H9 (cell line): ENCODE data around the gene RNF145. TPM values are rescaled to one million over a fixed set of nuclear protein-coding genes. Genes with fewer than 3 reads are reported as not detected.

Experiments
- DNase-seq: peaks from one replicate; pipeline ENCODE4 v3.0.0-alpha.2; 2017
- H2AFZ ChIP-seq: one replicate; pipeline ENCODE4 v1.6.1; 2013; ENCODE audit warnings: mild to moderate bottlenecking, low read length, control low read depth, moderate library complexity
- H2AK5ac ChIP-seq: 2 replicates; pipeline ENCODE4 v1.6.1; 2013; ENCODE audit warnings: low read length, control low read depth, mixed read lengths; ENCODE audit not compliant: insufficient read length
- H2BK120ac ChIP-seq: one replicate; pipeline ENCODE4 v1.6.1; 2013; ENCODE audit warnings: low read depth, mild to moderate bottlenecking, low read length, control low read depth, inconsistent platforms; ENCODE audit not compliant: poor library complexity, severe bottlenecking
- H2BK12ac ChIP-seq: 2 replicates; pipeline ENCODE4 v1.6.1; 2013; ENCODE audit warnings: low read length, control low read depth, mixed read lengths, low read depth; ENCODE audit not compliant: insufficient read length
- H2BK15ac ChIP-seq: 2 replicates; pipeline ENCODE4 v1.6.1; 2013; ENCODE audit warnings: low read depth, low read length, control low read depth
- H2BK20ac ChIP-seq: one replicate; pipeline ENCODE4 v1.6.1; 2013; ENCODE audit warnings: low read depth, mild to moderate bottlenecking, low read length, control low read depth, inconsistent platforms; ENCODE audit not compliant: poor library complexity, severe bottlenecking
- H2BK5ac ChIP-seq: 2 replicates; pipeline ENCODE4 v1.6.1; 2013; ENCODE audit warnings: low read length, control low read depth, mixed read lengths; ENCODE audit not compliant: insufficient read length
- H3K14ac ChIP-seq: 2 replicates; pipeline ENCODE4 v1.6.1; 2013; ENCODE audit warnings: low read length, control low read depth; ENCODE audit not compliant: insufficient read depth
- H3K18ac ChIP-seq: 2 replicates; pipeline ENCODE4 v1.6.1; 2013; ENCODE audit warnings: low read depth, mild to moderate bottlenecking, mixed read lengths, low read length, control low read depth; ENCODE audit not compliant: insufficient read length
- H3K23ac ChIP-seq: 2 replicates; pipeline ENCODE4 v1.6.1; 2013; ENCODE audit warnings: low read length, control low read depth, mixed read lengths, low read depth; ENCODE audit not compliant: insufficient read length
- H3K23me2 ChIP-seq: 2 replicates; pipeline ENCODE4 v1.6.1; 2013; ENCODE audit warnings: low read depth, mild to moderate bottlenecking, mixed read lengths, low read length, control low read depth; ENCODE audit not compliant: insufficient read length, poor library complexity, severe bottlenecking
- H3K27ac ChIP-seq: 2 replicates; pipeline ENCODE4 v1.5.1; 2013; ENCODE audit warnings: low read length, control low read depth, mixed read lengths, low read depth; ENCODE audit not compliant: insufficient read length
- H3K27me3 ChIP-seq: 2 replicates; pipeline ENCODE4 v1.6.1; 2013; ENCODE audit warnings: low read length, control low read depth, inconsistent platforms; ENCODE audit not compliant: insufficient read depth
- H3K4ac ChIP-seq: 2 replicates; pipeline ENCODE4 v1.6.1; 2013; ENCODE audit warnings: low read depth, mild to moderate bottlenecking, control low read depth, inconsistent platforms, low read length, moderate library complexity
- H3K4me1 ChIP-seq: 2 replicates; pipeline ENCODE4 v1.6.1; 2013; ENCODE audit warnings: low read length, control low read depth, inconsistent platforms; ENCODE audit not compliant: insufficient read depth
- H3K4me2 ChIP-seq: 2 replicates; pipeline ENCODE4 v1.6.1; 2013; ENCODE audit warnings: low read length, control low read depth, mixed read lengths; ENCODE audit not compliant: insufficient read length, insufficient read depth
- H3K56ac ChIP-seq: 2 replicates; pipeline ENCODE4 v1.6.1; 2013; ENCODE audit warnings: low read depth, mild to moderate bottlenecking, mixed read lengths, low read length, control low read depth; ENCODE audit not compliant: insufficient read length
- H3K79me1 ChIP-seq: 2 replicates; pipeline ENCODE4 v1.6.1; 2013; ENCODE audit warnings: low read depth, mild to moderate bottlenecking, moderate library complexity, low read length, control low read depth, inconsistent platforms; ENCODE audit not compliant: insufficient read depth, poor library complexity, severe bottlenecking
- H3K79me2 ChIP-seq: 2 replicates; pipeline ENCODE4 v1.6.1; 2013; ENCODE audit warnings: low read length, control low read depth, inconsistent platforms; ENCODE audit not compliant: insufficient read depth
- H3K9ac ChIP-seq: 2 replicates; pipeline ENCODE4 v1.6.1; 2013; ENCODE audit warnings: low read length, control low read depth, mixed read lengths; ENCODE audit not compliant: insufficient read length; ENCODE audit errors: extremely low read depth
- H3K9me3 ChIP-seq: one replicate; pipeline ENCODE4 v1.6.1; 2013; ENCODE audit warnings: low read depth, low read length, inconsistent platforms; ENCODE audit not compliant: control insufficient read depth
- H3T11ph ChIP-seq: one replicate; pipeline ENCODE4 v1.6.1; 2013; ENCODE audit warnings: mild to moderate bottlenecking, low read length, control low read depth, inconsistent platforms
- H4K20me1 ChIP-seq: one replicate; pipeline ENCODE4 v1.6.1; 2013; ENCODE audit not compliant: control insufficient read depth, insufficient read length, insufficient read depth
- H4K5ac ChIP-seq: 2 replicates; pipeline ENCODE4 v1.6.1; 2013; ENCODE audit warnings: low read depth, mild to moderate bottlenecking, mixed read lengths, low read length, control low read depth; ENCODE audit not compliant: insufficient read length
- H4K8ac ChIP-seq: replicated peaks from 2 replicates; pipeline ENCODE4 v1.6.1; 2013; ENCODE audit warnings: low read length, control low read depth, mixed read lengths, low read depth; ENCODE audit not compliant: insufficient read length
- H4K91ac ChIP-seq: 2 replicates; pipeline ENCODE4 v1.6.1; 2013; ENCODE audit warnings: low read depth, mild to moderate bottlenecking, moderate library complexity, mixed read lengths, low read length, control low read depth; ENCODE audit not compliant: insufficient read length
- H3K27ac Mint-ChIP-seq, 3 experiments: 2 replicates in 2 of 3; 3 replicates in 1 of 3; pipeline ENCODE4 v1.8.0; 2020 to 2021; ENCODE audit warnings: mixed read lengths in 3 of 3, mild to moderate bottlenecking in 1 of 3, moderate library complexity in 1 of 3
- H3K27me3 Mint-ChIP-seq: 2 replicates; pipeline ENCODE4 v1.8.0; 2021; ENCODE audit warnings: low read depth, mild to moderate bottlenecking, moderate library complexity, mixed read lengths
- H3K36me3 Mint-ChIP-seq, 3 experiments: 2 replicates in 2 of 3; 3 replicates in 1 of 3; pipeline ENCODE4 v1.8.0; 2020 to 2021; ENCODE audit warnings: low read depth in 3 of 3, mixed read lengths in 3 of 3; ENCODE audit not compliant: insufficient read depth in 1 of 3
- H3K4me1 Mint-ChIP-seq, 2 experiments: 2 replicates each; pipeline ENCODE4 v1.8.0; 2020; ENCODE audit warnings: mixed read lengths in 2 of 2
- H3K4me3 Mint-ChIP-seq, 2 experiments: 2 replicates in 1 of 2; 3 replicates in 1 of 2; pipeline ENCODE4 v1.8.0; 2020 to 2021; ENCODE audit warnings: mild to moderate bottlenecking in 2 of 2, mixed read lengths in 2 of 2, moderate library complexity in 1 of 2
- H3K9me3 Mint-ChIP-seq, 2 experiments: 2 replicates in 1 of 2; 3 replicates in 1 of 2; pipeline ENCODE4 v1.8.0; 2020; ENCODE audit warnings: mild to moderate bottlenecking in 2 of 2, mixed read lengths in 2 of 2, moderate library complexity in 1 of 2
- WGBS: extraction: QIAGEN DNeasy Blood & Tissue Kit; methylation state at CpG from one replicate; pipeline ENCODE4 v1.1.7; 2013; ENCODE audit warnings: missing lambda C conversion rate, low lambda C conversion rate, mixed read lengths; ENCODE audit not compliant: insufficient read length; ENCODE audit errors: extremely low coverage; 5-methylcytosine and 5-hydroxymethylcytosine counted together
- total RNA-seq: library from RNA; stranded (reverse); gene quantifications from 2 replicates; pipeline ENCODE4 v1.2.1, GENCODE V29; 2021
- TF ChIP-seq, protein P1 (sequence below): fragments of 200-600 bp; sonication (generic); conservative IDR thresholded peaks from 3 replicates; pipeline ENCODE4 v1.8.0; 2021; ENCODE audit warnings: antibody characterized with exemption, mild to moderate bottlenecking

Gene RNF145
- total RNA-seq, 1 experiment from 2014 or later: 59.1 TPM

DNA sequence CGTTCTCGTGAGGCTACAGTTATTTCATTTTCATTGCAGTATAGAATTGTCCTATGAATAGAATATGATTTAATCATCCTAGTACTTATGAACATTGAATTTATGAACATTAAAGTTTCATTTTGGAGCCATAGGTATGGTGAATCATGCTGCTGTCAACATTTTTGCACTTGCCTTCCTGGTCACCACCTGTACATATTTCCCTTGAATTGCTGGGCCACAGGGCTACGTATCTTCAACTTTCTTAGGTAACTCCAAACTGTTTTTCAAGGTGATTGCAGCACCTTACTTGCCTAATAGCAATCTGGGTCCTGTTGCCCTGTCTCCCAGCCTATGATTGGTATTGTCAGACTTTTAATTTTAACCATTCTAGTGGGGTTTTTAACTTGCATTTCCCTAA is 6.5 kb upstream of the RNF145 start:
- H2BK5ac ChIP-seq: no peak overlapping the region
- H3K9ac ChIP-seq: no peak overlapping the region
- H2AK5ac ChIP-seq: no peak overlapping the region
- no peaks in the 10 kb centered on the region for H3K23me2 ChIP-seq
- H3K4me1 Mint-ChIP-seq: peaks cover 0 to 4% of the 10 kb centered on the region in 2 experiments; a peak in 3 of 4 replicates
- H3K4me1 ChIP-seq: peaks cover 2% of the 10 kb centered on the region; the same call in 1 of the 2 replicates
- H3K9me3 ChIP-seq: no peaks in the 10 kb centered on the region
- no peak overlapping the region for H3K4me2 ChIP-seq
- peaks cover 23% of the 10 kb centered on the region for H3K27me3 Mint-ChIP-seq
- H3K18ac ChIP-seq: no peak overlapping the region
- no peak overlapping the region for H2BK120ac ChIP-seq
- no peak overlapping the region for H4K91ac ChIP-seq
- no peak overlapping the region for H3K14ac ChIP-seq
- H2AFZ ChIP-seq: no peak overlapping the region
- no peak overlapping the region for H2BK12ac ChIP-seq
- no peak for DNase-seq
- no CpG with 5 or more reads among the region's 3 CpGs for WGBS
- H2BK20ac ChIP-seq: no peak overlapping the region
- TF ChIP-seq, protein P1, sequence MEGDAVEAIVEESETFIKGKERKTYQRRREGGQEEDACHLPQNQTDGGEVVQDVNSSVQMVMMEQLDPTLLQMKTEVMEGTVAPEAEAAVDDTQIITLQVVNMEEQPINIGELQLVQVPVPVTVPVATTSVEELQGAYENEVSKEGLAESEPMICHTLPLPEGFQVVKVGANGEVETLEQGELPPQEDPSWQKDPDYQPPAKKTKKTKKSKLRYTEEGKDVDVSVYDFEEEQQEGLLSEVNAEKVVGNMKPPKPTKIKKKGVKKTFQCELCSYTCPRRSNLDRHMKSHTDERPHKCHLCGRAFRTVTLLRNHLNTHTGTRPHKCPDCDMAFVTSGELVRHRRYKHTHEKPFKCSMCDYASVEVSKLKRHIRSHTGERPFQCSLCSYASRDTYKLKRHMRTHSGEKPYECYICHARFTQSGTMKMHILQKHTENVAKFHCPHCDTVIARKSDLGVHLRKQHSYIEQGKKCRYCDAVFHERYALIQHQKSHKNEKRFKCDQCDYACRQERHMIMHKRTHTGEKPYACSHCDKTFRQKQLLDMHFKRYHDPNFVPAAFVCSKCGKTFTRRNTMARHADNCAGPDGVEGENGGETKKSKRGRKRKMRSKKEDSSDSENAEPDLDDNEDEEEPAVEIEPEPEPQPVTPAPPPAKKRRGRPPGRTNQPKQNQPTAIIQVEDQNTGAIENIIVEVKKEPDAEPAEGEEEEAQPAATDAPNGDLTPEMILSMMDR: no peak
- H3K36me3 Mint-ChIP-seq: no peaks in the 10 kb centered on the region; a peak in 1 of 7 replicates
- no peak overlapping the region for H4K5ac ChIP-seq
- no peak overlapping the region for H2BK15ac ChIP-seq
- no peak overlapping the region for H3K4me3 Mint-ChIP-seq
- no peaks in the 10 kb centered on the region; a peak in 1 of 5 replicates for H3K9me3 Mint-ChIP-seq
- H3K79me1 ChIP-seq: no peaks in the 10 kb centered on the region
- H3K4ac ChIP-seq: no peak overlapping the region
- no peaks in the 10 kb centered on the region for H3K79me2 ChIP-seq
- H3K23ac ChIP-seq: no peak overlapping the region
- H3T11ph ChIP-seq: no peak overlapping the region
- no peak overlapping the region for H3K56ac ChIP-seq
- no peak overlapping the region for H3K27ac ChIP-seq
- no peaks in the 10 kb centered on the region for H4K20me1 ChIP-seq
- H3K27me3 ChIP-seq: no peaks in the 10 kb centered on the region
- no peak overlapping the region for H3K27ac Mint-ChIP-seq
- H4K8ac ChIP-seq: no peak overlapping the region
